Skeletal muscle tissue (tissue), 4 donors: ENCODE data around the gene DPYD. TPM values are rescaled to one million over a fixed set of nuclear protein-coding genes. Genes with fewer than 3 reads are reported as not detected.
A peak's percentile ranks its signal among the peaks of the same experiment; 100 is the strongest.

Experiments
- H3K27ac ChIP-seq: one replicate; pipeline ENCODE4 v1.7.0; 2013; ENCODE audit warnings: mild to moderate bottlenecking, low read depth, low read length, inconsistent platforms
- H3K27me3 ChIP-seq, 3 donors: one replicate each; pipeline ENCODE4 v1.7.0; 2013; ENCODE audit warnings: low read length in 3 of 3; ENCODE audit not compliant: control insufficient read depth in 3 of 3, insufficient read depth in 3 of 3
- H3K36me3 ChIP-seq, 3 donors: one replicate each; pipeline ENCODE4 v1.7.0; 2013; ENCODE audit warnings: low read length in 3 of 3; ENCODE audit not compliant: control insufficient read depth in 3 of 3, insufficient read depth in 3 of 3
- H3K4me1 ChIP-seq, 3 donors: one replicate each; pipeline ENCODE4 v1.7.0; 2013; ENCODE audit warnings: low read length in 3 of 3, mild to moderate bottlenecking in 3 of 3; ENCODE audit not compliant: control insufficient read depth in 3 of 3, insufficient read depth in 3 of 3
- H3K4me3 ChIP-seq, 3 donors: one replicate each; pipeline ENCODE4 v1.7.0; 2013; ENCODE audit warnings: low read length in 3 of 3
- H3K9ac ChIP-seq, 3 donors: one replicate each; pipeline ENCODE4 v1.7.0; 2013; ENCODE audit warnings: low read length in 3 of 3, mild to moderate bottlenecking in 3 of 3, moderate library complexity in 2 of 3, low read depth in 1 of 3
- H3K9me3 ChIP-seq, 3 donors: one replicate each; pipeline ENCODE4 v1.7.0; 2013; ENCODE audit warnings: low read length in 3 of 3; ENCODE audit not compliant: control insufficient read depth in 3 of 3
- total RNA-seq: library from RNA; depleted of rRNA; stranded (reverse); fragments of >200 nt; gene quantifications from one replicate; pipeline ENCODE4 v1.2.3, GENCODE V29; 2014
- donor health status: Osteomylitis.

Gene DPYD
- total RNA-seq, 1 donor from 2014 or later = 18.8 TPM

DNA sequence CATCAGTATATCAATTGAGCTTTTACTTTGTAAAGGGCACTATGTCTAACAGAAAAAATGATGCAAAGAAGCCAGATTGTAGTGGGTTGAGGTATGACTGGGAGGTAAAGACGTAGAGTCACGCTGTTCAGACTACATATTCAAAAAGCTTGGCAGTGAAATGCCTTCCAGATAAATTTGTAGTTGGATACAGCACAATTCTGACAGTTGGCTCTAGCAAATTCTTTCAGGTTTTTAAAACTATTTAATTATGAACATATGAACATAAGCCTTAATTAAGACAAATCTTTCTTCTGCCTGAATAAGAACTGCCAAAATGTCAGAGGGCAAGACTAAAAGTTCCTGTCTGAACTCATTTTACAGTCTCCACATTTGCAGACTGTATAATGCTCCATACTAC is 118.8 kb downstream of the DPYD start:
- no peak overlapping the region for H3K4me3 ChIP-seq

GRCh38 chr1:97797403-97798183 is 123.2 kb downstream of the DPYD start:
- Histone ChIP-seq H3K27me3 (no peaks in the 10 kb centered on the region), H3K4me1 (peaks cover 0 to 12% (median 3%) of the 10 kb centered on the region in 3 donors), H3K36me3 (no peaks in the 10 kb centered on the region), H3K9ac (no peak overlapping the region), H3K9me3 (no peaks in the 10 kb centered on the region), H3K27ac (no peak overlapping the region), H3K4me3 (peak overlapping the region in 1 of 3 donors; percentile 22)

More for the DNA sequence above, 118.8 kb downstream of the DPYD start:
- Histone ChIP-seq H3K27ac (no peak overlapping the region), H3K27me3 (no peaks in the 10 kb centered on the region), H3K9me3 (no peaks in the 10 kb centered on the region), H3K9ac (no peak overlapping the region), H3K36me3 (no peaks in the 10 kb centered on the region), H3K4me1 (peaks cover 0 to 8% (median 3%) of the 10 kb centered on the region in 3 donors)

DNA sequence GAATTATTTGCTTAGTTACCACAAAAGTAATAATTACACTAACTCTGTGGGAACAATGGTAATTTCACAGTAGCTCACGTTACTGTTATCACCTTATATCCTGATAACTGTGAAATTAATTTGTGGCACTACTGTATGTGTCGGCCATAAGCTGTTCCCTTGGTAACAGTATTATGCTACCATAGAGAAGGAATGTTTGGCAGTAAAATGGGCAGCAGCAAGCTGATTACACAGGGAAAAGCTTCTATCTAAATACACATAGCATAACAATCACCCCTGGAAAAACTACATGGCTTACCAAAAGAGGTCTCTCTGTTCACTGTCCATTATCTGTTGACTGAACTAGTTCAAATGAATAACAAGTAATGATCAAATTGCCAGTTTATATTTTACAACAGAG is 124.1 kb downstream of the DPYD start:
- Histone ChIP-seq H3K4me3 (no peak overlapping the region), H3K36me3 (no peaks in the 10 kb centered on the region), H3K27me3 (no peaks in the 10 kb centered on the region), H3K27ac (no peak overlapping the region), H3K9me3 (no peaks in the 10 kb centered on the region), H3K4me1 (peaks cover 0 to 12% (median 3%) of the 10 kb centered on the region in 3 donors), H3K9ac (no peak overlapping the region)

DNA sequence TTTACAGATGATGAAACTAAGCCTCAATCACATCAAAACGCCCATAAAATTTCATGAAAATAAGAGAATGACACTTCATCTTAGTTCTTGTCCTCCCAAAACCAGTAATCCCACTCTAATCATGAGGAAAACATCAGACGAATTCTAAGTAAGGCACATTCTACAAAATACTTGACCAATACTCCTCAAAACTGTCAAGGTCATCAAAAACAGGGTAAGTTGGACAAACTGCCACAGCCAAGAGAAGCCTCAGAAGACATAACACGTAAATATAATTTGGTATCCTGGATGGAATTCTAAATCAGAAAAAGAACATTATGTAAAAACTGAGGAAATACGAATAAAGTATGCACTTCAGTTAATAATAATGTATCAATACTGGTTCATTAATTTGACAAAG is 128.2 kb downstream of the DPYD start:
- no peaks in the 10 kb centered on the region for H3K36me3 ChIP-seq
- H3K9ac ChIP-seq = no peak overlapping the region
- peaks cover 0 to 9% (median 3%) of the 10 kb centered on the region in 3 donors for H3K4me1 ChIP-seq
- no peaks in the 10 kb centered on the region for H3K27me3 ChIP-seq
- H3K27ac ChIP-seq = no peak overlapping the region
- H3K4me3 ChIP-seq = no peak overlapping the region
- H3K9me3 ChIP-seq = no peaks in the 10 kb centered on the region

DNA sequence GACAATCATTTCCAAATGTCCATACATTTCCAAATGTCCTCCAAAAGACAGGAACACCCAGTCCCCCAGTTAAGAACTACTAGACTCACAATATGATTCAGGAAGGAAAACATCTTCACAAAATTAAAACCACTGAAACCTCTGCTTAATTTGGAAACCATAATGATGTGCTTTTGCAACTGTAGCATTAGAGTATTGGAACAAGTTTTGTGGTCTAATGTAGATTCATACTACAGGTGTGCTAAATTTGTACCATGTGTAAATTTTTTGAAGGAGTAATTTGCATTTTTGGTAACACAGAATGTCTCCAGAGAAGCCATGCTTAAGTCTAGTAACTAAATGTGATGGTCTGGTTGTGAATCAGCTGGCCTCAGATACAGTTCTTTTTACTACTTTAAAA is 129.6 kb downstream of the DPYD start:
- Histone ChIP-seq H3K4me1 (no peaks in the 10 kb centered on the region), H3K36me3 (no peaks in the 10 kb centered on the region), H3K27ac (no peak overlapping the region), H3K9me3 (no peaks in the 10 kb centered on the region), H3K9ac (no peak overlapping the region), H3K27me3 (no peaks in the 10 kb centered on the region), H3K4me3 (no peak overlapping the region)

- H3K27ac ChIP-seq = no peak overlapping the region
- H3K4me1 ChIP-seq = no peaks in the 10 kb centered on the region
- no peaks in the 10 kb centered on the region for H3K9me3 ChIP-seq
- no peak overlapping the region for H3K9ac ChIP-seq
- H3K4me3 ChIP-seq = no peak overlapping the region
- no peaks in the 10 kb centered on the region for H3K27me3 ChIP-seq
- H3K36me3 ChIP-seq = no peaks in the 10 kb centered on the region
Measured at GRCh38 chr1:97787231-97787630, 133.6 kb downstream of the DPYD start.

- Histone ChIP-seq H3K4me3 (no peak overlapping the region), H3K4me1 (no peaks in the 10 kb centered on the region), H3K36me3 (no peaks in the 10 kb centered on the region), H3K9me3 (no peaks in the 10 kb centered on the region), H3K27me3 (no peaks in the 10 kb centered on the region), H3K27ac (no peak overlapping the region), H3K9ac (no peak overlapping the region)
Measured at GRCh38 chr1:97784661-97785060, 136.2 kb downstream of the DPYD start.

DNA sequence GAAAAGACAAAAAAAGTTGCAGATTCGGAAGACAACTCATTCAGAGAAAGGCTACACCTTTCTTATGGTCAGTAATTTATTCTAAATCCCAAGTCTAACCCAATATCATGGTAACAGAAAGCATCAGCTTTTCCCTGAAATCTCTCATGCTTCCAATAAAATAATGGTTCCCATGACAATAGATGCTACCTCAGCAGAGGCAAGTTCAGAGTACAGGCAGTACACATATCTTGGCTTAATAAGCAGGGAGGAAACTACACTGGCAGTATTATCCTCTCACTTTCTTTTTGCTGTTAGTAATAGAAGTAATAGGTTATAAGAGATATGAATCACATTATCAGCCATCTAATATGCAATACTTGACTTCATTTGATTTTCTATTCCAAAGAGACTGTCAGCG is 137.1 kb downstream of the DPYD start:
- no peak overlapping the region for H3K27ac ChIP-seq
- no peak overlapping the region for H3K9ac ChIP-seq
- no peaks in the 10 kb centered on the region for H3K36me3 ChIP-seq
- no peaks in the 10 kb centered on the region for H3K9me3 ChIP-seq
- H3K27me3 ChIP-seq = no peaks in the 10 kb centered on the region
- no peak overlapping the region for H3K4me3 ChIP-seq
- no peaks in the 10 kb centered on the region for H3K4me1 ChIP-seq

- Histone ChIP-seq H3K9me3 (no peaks in the 10 kb centered on the region), H3K27ac (no peak overlapping the region), H3K27me3 (no peaks in the 10 kb centered on the region), H3K9ac (no peak overlapping the region), H3K4me1 (no peaks in the 10 kb centered on the region), H3K36me3 (no peaks in the 10 kb centered on the region), H3K4me3 (no peak overlapping the region)
Measured at GRCh38 chr1:97781762-97782337, 139.0 kb downstream of the DPYD start.

DNA sequence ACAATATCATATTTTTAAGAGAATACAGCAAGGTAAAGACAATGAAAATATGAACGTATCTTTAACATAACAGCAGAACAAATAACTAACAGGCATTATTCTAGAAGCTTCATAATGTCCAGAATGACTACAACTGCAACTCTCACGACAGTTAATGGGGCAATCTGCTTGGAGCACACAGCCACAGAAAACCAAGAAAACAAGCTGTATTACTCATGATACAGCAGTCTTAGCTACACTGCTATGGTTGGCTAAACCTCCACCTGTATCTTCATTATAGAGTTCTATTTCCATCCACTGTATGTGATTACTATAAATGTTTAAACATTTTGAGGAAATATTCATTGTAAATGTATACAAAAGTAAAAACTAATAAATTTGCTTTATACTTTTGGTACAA is 139.9 kb downstream of the DPYD start:
- H3K27me3 ChIP-seq = no peaks in the 10 kb centered on the region

More for the DNA sequence above, 139.9 kb downstream of the DPYD start:
- no peaks in the 10 kb centered on the region for H3K9me3 ChIP-seq
- no peak overlapping the region for H3K9ac ChIP-seq
- H3K27ac ChIP-seq = no peak overlapping the region
- no peaks in the 10 kb centered on the region for H3K36me3 ChIP-seq
- H3K4me3 ChIP-seq = no peak overlapping the region
- H3K4me1 ChIP-seq = no peaks in the 10 kb centered on the region
